SKM-1 (cell line): ENCODE results near the gene CCNY.
A peak's percentile ranks its signal among the peaks of the same experiment; 100 is the strongest.

Experiments used
- DNase-seq: peaks from one replicate; lab custom pipeline; 2025; ENCODE audit not compliant: unreplicated experiment; lab: John Stamatoyannopoulos, UW

CCNY gene

DNA sequence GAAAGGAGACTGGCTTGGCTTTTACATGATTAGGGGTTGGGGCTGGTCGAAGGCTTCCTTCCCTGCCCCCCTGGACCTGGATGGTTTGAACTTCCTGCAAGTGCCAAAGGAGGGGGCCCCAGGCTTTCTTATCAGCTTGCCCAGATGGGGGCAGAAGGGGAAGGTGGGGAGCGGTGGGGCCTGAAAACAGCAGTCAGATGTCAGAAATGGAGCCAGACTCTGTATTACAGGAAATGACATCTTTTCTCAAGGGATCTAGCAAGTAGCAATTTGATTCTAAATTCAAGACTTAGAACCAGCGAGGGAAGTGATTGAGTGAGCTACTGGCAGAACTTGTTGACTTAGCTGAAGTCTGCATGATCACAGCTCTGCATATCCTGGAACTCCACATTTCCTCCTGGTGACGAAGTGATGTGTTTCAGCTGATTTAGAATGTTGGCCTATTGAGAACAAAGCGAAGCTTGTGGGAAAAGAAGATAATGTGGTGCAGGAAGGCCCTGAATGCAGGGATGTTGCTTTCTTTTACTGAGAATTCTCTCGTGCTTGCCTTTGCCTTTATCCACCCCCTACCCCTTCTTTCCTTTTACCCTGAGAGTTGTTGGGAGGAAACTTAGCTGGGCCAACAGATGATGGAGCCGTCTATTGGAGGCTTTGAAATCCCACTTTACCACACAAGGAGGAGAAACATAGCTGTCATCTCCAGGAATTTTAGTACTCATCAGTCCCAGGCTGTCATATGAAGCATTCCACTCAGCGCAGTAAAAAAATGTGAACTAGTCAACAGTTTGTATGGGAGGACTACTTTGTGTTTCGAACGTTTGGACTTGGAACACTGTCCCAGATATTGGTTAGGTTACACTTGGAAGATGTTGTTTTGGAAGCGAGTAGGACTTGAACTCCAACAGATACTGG is 43.2 kb downstream of the CCNY start:
- DNase-seq = peak; percentile 7

DNA sequence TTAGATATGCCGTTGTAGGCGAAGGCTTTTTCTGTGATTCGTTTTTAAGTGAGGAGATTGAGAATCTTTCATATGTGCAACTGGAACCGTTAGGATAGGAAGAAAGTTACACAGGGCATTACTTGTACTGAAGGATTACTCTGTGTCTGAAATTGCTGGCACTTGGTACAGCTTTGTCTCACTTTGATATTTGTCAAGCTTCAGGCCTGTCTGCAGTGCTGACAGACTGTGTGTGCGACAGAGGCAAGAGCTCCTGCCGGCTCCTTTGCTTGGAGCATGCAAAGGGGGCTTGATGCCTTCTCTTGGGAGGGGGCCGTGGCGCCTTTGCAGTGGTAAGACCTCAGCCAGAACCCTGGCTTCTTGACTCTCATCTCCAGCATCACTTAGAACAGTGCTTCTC is 45.8 kb downstream of the CCNY start:
- no peak for DNase-seq

DNA sequence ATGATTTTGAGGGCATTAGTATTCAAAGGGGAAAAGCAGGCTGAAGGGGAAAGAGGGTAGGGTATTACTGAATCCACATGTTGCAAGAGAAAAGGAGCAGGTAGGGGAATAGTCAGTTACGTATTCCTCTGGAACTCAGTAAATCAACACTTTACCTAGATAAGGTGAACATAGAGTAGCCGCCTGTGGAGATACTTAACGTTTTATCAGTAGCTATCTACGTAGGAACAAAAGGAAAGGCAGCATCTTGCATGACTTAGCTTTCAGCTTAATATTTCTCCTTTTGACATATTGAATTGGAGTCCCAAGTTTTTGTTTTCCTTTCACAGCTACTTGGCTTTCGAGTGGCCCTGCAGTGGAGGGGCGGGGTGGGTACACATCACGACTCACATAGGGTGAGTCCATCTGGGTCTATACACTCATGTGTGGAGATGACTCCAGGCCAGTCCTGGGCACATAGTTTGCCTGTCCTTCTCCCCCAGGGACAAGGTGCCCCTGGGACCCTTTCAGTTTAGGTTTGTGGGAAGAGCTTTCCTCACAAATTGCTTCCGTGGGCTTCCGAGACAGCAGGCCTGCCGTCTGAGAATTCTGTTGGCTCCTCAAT is 48.1 kb downstream of the CCNY start:
- DNase-seq = no peak

DNA sequence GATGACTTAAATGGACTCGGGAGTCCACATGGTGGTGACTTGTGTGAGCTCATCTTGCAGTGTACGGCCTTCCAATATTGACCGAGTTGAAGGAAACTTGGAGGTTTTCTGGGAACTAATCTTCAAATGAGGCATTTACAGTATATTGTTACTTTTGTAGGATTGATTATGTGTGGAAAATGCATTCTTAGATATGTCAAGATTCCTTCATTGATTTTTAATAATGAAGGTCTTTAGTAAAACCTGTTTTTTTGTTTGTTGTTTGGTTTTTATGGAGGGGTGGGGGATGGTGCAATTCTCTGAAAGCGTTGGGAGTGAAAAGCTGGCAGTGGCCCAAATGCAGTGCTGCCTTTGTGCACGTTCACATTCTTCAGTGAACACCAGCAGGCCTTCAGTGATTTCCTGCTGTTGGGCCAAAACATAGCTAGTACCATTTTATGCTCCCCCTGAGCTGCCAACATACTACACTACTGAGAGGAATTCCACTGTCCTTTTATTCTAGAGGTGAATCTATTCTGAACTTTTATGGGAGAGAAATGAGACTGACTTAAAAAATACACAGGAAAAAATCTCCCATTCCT is 50.4 kb downstream of the CCNY start:
- DNase-seq = no peak

DNA sequence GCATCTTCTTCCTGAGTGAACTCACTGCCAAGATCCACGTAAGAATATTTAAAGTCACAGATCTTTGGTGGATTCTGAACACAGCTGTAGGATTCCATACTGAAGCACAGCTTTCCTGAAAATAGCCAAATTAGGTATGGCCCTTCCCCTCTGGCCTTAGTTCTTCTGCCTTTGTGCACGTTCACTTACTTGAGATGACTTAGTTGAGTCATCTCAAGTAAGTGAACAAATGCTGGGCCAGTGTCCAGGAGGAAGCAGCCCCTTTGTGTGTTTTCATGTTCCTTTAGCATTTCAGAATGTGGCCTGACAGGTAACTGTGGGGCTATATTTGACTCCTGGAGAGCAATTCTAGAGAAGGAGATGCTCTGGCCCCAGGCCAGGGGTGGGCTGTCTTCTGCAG is 51.5 kb downstream of the CCNY start:
- no peak for DNase-seq

DNA sequence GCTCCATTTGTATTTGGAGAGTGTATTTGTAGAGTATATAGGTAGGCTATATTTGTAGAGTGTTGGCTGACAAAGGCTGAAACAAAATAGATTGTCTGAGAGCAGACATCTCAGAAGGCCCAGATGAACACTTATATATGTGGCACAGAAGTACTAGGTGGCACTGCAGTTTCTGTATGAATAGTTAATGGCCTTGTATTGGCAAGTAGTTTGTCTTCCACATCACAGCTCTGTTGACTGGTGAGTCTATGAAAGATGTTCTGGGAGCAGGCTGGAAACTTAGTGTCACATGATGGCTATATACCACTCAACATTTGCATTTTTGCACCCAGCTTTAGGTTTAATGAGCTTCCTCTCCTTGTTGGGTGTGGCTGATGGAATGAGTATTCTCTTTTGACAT is 51.9 kb downstream of the CCNY start:
- no peak for DNase-seq

DNA sequence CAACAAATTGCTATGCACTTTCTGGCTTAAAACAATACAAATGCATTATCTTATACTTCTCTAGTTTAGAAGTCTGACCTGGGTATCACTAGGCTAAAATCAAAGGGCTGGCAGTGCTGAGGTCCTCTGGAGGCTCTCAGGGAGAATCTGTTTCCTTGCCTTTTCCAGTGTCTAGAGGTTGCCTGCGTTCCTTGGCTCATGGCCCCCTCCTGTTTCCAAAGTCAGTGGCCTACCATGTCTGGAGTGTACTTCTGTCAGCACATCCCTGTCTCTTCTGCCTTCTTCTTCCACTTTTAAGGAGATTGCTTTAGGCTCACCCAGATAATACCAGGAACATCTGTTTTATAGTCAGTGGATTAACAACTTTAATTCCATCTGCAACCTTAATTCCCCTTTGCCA is 52.4 kb downstream of the CCNY start:
- DNase-seq = no peak

DNA sequence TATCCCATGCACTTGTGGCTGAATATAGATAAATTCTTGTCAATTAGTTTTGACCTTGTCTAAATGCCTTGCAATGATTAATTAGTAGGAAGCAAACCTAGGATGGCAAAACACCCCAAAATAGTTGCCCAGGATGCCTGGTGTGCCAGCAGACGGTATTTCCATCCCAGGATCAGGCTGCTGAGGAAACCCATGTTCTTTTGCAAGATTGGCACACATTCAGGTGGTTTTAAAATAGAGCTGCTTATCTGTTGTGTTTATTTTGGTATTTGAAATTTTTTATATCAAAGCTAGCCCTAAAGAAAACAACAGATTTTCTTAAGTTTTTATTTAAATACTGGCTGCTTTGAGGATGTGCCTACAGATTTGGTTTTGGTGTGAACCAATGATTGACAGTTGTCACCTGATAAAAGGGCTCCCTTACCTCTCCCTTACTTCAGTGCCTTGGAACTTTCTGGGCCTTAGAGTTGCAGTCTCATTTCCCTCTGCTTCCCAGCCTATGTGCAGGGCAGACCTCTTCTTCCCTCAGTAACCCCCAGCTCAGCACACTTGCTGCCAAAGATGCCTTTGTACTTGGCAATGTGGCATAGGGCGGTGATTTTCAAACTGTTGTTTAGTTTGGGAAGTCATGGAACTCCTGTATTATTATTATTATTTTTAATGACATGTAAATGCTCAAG is 54.0 kb downstream of the CCNY start:
- DNase-seq = no peak

DNA sequence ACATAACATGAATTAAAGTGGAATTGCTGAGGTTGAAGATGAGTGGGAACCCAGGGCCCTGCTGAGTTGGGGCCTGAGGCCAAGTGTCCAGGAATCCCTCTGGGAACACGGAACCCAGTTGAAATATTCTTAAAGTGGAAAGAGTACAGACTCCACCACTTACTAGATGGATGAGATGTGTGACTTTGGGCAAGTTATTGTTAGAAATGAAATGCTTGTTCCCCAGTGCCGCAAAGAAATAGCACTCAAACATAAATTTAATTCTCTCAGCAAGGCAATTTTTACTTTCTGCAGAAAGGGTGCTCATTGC is 54.5 kb downstream of the CCNY start:
- DNase-seq = no peak

DNA sequence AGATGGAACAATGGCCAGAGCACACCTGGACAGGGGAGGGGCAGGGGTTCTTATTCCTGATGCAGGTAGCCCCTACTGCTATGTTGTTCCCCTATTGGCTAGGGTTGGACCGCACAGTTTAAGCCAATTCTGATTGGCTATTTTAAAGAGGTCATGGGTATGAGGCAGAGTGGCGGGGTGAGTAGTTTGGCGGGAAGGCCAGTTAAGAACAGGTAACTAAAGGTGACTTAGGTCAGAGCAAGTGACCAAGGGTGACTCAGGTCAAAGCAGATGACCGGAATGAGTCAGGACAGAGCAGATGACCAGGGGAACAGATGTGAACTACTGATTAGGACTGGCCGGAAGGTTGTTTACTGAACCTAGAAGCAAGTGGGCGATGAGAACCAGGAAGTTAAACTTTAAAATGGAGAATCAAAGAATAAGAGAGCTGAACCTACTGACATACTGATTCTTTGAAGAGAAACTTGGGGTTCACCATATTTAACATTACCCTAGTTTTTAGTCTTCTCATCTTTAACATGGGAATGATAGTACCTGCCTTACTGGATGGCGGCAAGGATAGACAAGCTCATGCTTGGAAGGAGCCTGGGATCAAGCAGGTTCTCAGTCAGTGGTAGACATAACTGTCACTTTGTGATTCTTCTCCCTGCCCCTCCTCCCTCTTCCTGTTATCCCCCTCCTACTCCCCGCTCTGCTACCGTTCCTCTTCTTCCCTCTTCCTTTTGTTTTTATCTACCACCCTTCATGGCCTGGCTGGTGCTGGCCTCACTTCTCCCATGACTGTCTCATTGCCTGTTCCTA is 55.0 kb downstream of the CCNY start:
- no peak for DNase-seq

DNA sequence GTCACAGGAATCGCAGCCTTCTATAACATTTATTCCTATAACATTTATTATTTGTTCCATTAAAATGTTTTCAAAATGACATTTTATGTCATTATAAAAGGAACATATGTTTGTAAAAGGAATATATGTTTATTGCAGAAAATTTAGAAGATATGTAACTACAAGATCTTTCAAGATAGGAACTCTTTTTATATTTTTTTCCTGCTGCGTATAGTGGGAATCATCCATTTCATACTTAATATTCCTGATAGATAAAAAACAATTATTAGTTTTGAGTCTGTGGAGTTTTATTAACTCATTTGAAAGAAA is 55.6 kb downstream of the CCNY start:
- DNase-seq = no peak

DNA sequence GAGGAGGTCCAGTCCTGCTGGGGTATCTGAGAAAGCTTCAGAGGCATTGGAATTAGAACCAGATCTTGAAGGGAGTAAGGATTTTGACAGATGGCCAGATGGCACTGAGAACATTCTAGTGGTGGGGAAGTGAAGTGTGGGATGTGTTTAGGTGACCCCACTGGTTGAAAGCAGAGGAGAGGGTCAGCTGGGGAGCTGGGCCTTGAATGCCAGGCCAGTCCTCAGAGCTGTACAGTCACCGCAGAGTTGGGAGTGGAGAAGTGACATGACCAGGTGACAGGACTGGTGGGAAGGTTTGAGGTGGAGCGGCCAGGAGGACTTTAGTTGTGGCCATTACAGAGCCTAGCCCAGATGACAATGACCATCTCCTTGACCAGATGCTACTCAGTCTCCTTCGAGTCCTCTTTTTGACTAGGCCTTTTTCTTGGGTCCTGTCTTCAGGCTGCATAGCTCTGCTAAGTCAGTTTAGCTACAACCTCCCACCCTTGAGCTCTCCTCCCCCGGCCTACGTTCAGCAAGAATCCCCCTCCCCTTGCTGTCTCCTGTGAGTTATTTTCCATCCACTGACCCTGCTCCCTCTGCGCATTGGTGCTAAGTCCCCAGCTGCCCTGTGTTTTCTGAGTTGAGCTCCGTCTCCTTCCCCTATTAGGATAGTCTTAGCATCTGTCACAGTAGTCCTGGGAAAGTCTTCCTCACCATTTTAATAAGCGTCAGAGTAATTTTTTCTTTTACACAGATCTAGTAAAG is 56.3 kb downstream of the CCNY start:
- no peak for DNase-seq

DNA sequence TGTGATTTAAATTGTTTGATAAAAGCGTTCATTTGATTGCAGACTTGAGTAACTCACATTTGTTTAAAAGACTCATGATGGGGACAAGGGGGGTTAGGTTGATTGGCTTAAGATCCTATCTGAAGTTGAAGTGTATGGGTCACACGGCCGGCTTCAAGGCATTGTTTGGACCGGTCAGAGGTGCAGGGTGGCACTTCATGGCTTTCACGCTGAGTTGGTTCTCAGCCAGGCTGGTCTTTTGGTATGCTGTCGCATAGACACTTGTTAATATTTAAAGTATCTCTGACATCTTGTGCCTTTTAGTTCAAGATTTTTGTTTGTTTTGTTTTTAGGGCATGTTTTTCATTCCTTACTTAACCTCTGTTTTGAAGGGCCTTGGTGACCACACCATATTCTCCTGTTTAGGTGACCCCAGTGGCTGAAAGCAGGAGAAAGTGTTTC is 58.1 kb downstream of the CCNY start:
- DNase-seq = no peak

DNA sequence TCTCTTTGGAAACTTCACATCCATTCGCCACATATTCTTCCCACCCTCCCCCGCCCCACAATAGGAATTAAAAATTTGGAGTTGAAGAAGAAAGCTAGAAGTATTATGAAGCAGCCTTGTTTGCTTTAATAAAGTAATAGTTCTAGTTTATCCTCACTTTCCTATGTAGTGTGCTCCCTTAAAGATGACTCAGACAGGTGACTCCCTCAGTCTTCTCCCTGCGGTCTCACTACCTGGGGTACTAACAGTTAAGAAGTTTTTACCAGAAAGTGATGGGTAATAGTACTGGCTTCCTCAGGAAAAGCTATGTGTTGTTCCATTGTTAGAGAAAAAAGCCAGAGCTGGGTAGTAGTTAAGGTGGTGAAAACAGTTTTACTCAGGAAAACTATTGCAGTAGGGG is 58.6 kb downstream of the CCNY start:
- DNase-seq = no peak

DNA sequence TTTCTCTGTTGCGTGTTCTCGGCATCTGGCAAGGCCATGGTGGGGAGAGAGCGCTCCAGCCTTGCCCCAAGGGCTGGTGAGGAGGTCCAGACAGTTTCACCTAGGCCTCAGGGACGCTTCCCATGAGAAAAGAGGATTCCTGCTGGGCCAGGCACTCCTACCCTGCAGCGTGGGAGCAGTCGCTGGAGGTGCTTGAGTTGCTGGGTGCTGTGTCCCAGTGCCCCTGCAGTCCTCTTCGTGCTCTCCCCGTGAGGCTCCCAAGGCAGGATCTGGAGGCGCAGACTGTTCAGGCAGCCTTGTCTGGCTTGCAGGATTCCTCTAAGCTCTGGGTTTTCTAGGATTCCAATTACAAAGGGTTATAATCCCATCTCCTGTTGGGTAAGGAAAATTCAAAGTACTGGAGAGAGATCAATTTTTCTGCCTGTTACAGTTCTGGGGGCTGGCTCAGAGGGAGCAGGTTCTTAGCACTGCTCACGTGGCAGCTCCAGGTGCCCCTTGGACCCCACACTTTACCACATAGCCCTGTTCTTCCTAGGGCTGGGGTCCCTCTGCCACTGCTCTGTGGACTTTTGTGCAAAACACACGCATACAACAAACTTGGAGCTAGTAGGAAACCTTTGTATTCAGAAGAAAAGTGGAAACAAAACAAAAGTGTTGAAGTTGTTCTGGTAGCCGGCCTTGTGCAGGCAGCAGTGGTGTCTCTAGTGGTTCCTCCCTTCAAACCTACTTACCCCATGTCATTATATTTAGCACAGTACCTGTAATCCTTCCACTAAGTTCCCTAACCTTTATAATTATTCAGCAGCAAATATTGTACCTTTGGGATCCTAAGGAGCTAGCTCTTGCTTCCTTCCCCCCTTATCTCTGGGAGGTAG is 60.5 kb downstream of the CCNY start:
- DNase-seq = no peak

DNA sequence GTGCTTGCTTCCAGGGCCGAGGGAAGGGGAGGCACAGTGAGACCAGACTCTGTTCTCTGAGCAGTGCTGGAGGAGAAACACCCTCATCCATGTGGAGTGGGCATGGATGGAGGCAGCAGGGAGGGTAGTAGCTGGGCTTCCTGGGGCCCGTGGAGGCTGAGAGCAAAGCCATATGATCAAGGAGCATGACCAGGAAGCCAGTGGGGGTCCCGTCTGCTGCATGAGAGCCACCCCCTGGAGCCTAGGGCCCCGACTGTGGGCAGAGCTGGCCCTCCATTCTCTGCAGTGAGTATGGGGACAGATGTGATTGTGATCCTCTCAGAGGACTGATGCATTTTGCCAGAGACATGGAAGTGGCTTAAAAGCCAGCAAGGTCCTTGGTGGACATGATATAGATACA is 61.6 kb downstream of the CCNY start:
- DNase-seq = no peak

DNA sequence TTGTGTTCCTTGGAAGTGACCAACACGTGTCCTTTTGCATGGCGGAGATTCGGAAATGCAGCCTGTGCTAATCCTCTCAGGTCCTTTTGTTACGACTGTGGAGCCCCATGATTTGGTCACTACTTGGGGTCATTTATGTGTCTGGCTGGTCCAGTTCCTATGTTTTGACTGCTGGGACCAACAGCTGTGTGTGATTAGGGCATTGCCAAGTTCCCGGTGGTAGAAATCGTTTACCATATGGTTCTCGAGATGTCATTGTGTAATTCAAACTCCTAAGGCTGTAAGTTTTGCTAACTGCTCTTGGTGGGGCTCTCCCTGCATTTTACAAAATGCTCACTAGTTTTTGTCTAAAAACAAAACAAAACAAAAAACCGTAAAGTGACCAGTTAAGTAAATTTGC is 62.0 kb downstream of the CCNY start:
- DNase-seq = no peak

DNA sequence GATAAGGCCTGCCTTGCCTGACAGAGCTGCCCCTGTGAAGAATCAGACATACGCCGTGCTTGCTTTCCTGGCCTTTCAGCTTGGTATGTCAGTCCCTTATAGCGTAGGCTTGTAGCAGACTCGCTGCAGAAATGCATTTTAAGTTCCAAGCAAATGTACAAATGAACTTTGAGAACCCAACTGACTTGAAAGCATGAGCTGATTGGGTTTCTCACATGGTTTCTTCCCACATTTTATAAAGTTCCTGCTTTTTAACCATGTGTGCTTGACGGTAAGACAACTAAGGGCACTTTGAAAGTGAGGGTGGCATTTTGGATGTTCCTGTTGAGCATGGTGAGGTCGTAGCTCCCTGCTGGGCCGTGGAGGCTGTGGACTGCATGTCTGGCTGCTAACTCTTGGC is 62.6 kb downstream of the CCNY start:
- no peak for DNase-seq

DNA sequence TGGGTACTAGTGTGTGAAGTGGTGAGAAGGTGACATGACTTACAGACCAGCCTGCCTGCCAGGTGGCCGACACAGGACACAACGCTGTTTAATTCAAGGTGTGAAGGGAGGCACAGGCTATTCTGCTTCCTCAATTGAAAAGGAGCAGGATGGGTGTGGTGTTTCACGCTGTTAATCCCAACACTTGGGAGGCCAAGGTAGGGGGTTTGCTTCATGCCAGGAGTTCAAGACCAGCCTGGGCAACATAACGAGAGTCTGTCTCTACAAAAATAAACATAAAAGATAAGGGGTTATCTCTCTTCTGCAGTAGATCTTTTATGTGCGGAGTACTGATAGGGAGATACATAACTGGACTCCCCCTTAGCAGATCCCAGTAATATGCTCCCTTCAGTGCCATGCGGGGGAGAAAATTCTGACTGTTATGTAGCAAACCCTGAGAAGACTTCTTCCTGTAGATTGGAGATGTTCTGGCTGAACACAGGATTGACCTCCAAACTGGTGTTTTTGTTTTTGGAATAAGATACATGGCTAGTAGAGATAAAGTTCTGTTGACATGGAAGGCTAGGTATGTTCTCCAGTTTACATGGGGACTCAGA is 63.2 kb downstream of the CCNY start:
- no peak for DNase-seq
